Measurements from ENCODE around the gene ZMIZ1.

ZMIZ1 gene

GRCh38 chr10:79246209-79246581 is 177.4 kb downstream of the ZMIZ1 start:
- no peak for TF ChIP-seq SIN3A (IDR thresholded peaks at IDR 0.05; ENCODE audit: borderline replicate concordance, insufficient read depth, low read length)
- TF ChIP-seq, protein P1, sequence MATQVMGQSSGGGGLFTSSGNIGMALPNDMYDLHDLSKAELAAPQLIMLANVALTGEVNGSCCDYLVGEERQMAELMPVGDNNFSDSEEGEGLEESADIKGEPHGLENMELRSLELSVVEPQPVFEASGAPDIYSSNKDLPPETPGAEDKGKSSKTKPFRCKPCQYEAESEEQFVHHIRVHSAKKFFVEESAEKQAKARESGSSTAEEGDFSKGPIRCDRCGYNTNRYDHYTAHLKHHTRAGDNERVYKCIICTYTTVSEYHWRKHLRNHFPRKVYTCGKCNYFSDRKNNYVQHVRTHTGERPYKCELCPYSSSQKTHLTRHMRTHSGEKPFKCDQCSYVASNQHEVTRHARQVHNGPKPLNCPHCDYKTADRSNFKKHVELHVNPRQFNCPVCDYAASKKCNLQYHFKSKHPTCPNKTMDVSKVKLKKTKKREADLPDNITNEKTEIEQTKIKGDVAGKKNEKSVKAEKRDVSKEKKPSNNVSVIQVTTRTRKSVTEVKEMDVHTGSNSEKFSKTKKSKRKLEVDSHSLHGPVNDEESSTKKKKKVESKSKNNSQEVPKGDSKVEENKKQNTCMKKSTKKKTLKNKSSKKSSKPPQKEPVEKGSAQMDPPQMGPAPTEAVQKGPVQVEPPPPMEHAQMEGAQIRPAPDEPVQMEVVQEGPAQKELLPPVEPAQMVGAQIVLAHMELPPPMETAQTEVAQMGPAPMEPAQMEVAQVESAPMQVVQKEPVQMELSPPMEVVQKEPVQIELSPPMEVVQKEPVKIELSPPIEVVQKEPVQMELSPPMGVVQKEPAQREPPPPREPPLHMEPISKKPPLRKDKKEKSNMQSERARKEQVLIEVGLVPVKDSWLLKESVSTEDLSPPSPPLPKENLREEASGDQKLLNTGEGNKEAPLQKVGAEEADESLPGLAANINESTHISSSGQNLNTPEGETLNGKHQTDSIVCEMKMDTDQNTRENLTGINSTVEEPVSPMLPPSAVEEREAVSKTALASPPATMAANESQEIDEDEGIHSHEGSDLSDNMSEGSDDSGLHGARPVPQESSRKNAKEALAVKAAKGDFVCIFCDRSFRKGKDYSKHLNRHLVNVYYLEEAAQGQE (IDR thresholded peaks at IDR 0.05; ENCODE audit: insufficient read depth in 1 of 2, low read depth in 2 of 2, low read length in 2 of 2), result no peak
- no peak for TF ChIP-seq FOXP2 (optimal IDR thresholded peaks at IDR 0.05; ENCODE audit: borderline replicate concordance, extremely low read depth, extremely low read length, insufficient read depth)
- TF ChIP-seq TAF1 (IDR thresholded peaks at IDR 0.05; ENCODE audit: borderline replicate concordance, insufficient read depth, low read length), result no peak
- TF ChIP-seq POLR2AphosphoS5 (IDR thresholded peaks at IDR 0.05; ENCODE audit: low read depth, low read length), result no peak

DNA sequence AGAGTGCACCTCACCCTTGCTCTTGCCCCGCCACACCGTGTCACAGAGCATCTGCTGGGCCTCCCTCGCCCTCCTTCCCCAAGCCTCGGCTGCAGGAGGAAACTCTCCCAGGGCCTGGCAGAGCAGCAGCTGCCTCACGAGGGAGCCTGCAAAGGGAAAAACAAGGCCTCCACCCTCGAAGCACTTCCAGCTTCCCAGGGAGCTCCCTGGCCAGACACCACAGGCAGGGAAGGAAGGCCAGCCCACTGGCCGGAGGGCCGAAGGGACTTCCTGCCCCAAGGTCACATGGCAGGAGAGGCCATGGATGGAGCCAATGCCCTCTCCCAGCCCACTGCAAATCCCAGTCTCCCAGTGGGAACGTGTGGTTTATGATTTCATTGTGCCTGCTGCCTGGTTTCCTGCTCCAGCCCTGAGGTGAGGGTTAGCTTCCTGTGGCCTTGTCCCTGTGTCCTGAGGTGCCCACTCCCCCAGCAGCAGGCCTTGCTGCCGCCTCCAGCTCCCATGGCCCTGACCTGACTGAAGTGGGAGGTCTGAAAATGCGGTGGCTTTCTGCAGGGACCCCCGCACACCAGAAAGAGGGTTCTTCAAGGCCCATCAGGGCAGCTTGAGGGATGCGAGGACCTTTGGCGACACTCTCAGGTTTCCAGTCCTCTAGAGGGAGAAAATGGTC is 178.0 kb downstream of the ZMIZ1 start:
- TF ChIP-seq TAF1 (IDR thresholded peaks at IDR 0.05; ENCODE audit: borderline replicate concordance, insufficient read depth, low read length), result no peak
- TF ChIP-seq FOXP2 (optimal IDR thresholded peaks at IDR 0.05; ENCODE audit: borderline replicate concordance, extremely low read depth, extremely low read length, insufficient read depth), result no peak

DNA sequence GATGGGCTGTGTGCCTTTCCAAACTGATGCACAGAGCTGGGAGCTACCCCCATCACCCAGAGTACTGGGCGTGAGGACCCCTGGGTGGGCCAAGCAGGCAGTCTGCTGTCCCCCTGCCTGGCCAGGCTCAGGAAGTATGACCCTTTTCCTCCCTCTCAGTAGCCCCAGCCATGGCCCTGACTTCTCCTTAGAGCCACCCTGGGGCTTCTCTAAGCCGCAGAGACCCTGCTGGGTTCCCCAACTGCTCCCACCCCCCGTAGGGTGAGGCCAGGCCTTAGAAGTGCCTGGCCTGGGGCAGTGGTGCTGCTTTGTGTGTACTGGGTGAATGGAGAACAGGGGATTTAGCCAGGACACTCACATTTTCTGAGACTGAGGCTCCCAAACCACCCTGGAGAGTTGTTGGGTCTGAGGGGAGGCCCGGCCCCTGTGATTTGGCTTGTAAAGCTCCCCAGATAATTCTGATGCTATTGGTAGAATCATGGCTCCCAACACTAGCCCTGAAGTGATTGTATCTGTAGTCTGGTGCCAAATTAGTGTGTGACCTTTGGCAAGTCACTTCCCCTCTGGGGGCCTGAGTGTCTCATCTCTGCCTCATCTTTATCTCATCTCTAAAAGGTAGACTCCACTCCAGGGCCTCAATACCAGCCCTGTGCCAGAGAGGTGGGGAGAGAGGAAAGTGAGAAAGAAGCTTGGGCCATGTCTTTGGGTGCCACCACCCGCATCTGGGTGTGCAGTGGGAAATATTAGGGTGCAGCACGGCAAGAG is 178.8 kb downstream of the ZMIZ1 start:
- TF ChIP-seq POLR2AphosphoS5 (IDR thresholded peaks at IDR 0.05; ENCODE audit: low read depth, low read length) (no peak), TAF1 (IDR thresholded peaks at IDR 0.05; ENCODE audit: borderline replicate concordance, insufficient read depth, low read length) (no peak), SIN3A (IDR thresholded peaks at IDR 0.05; ENCODE audit: borderline replicate concordance, insufficient read depth, low read length) (no peak), FOXP2 (optimal IDR thresholded peaks at IDR 0.05; ENCODE audit: borderline replicate concordance, extremely low read depth, extremely low read length, insufficient read depth) (no peak)
- TF ChIP-seq, protein P1 (IDR thresholded peaks at IDR 0.05; ENCODE audit: insufficient read depth in 1 of 2, low read depth in 2 of 2, low read length in 2 of 2), result no peak

GRCh38 chr10:79248341-79249185 is 179.8 kb downstream of the ZMIZ1 start:
- no peak for TF ChIP-seq POLR2AphosphoS5 (IDR thresholded peaks at IDR 0.05; ENCODE audit: low read depth, low read length)
- TF ChIP-seq TAF1 (IDR thresholded peaks at IDR 0.05; ENCODE audit: borderline replicate concordance, insufficient read depth, low read length), result no peak
- TF ChIP-seq SIN3A (IDR thresholded peaks at IDR 0.05; ENCODE audit: borderline replicate concordance, insufficient read depth, low read length), result no peak
- TF ChIP-seq, protein P1 (IDR thresholded peaks at IDR 0.05; ENCODE audit: insufficient read depth in 1 of 2, low read depth in 2 of 2, low read length in 2 of 2), result no peak
- no peak for TF ChIP-seq FOXP2 (optimal IDR thresholded peaks at IDR 0.05; ENCODE audit: borderline replicate concordance, extremely low read depth, extremely low read length, insufficient read depth)
